VCaP (cell line): Measurements from ENCODE around the gene RABGEF1.
A peak's percentile ranks its signal among the peaks of the same experiment; 100 is the strongest.
"Not testable (repeated sequence)": the region's sequence is repeated elsewhere in the genome, so short reads cannot be mapped to it uniquely, and the experiment has no call there.

Source experiments
- H3K27ac ChIP-seq: fragments of 450-650 bp; 2 replicates; pipeline ENCODE4 v1.5.1; 2017
- CTCF ChIP-seq: fragments of 450-650 bp; conservative IDR thresholded peaks from 2 replicates; pipeline ENCODE4 v1.5.1; 2017; ENCODE audit warnings: mild to moderate bottlenecking, moderate library complexity

RABGEF1 gene

GRCh38 chr7:66807736-66808135, 67.2 kb downstream of the RABGEF1 start:
- H3K27ac ChIP-seq, result no peak overlapping the region
- no peak for TF ChIP-seq CTCF

- H3K27ac ChIP-seq, result no peak overlapping the region
- TF ChIP-seq CTCF, result no peak
Observed at GRCh38 chr7:66810716-66811115, 70.2 kb downstream of the RABGEF1 start.

GRCh38 chr7:66815186-66815875, 74.8 kb downstream of the RABGEF1 start:
- not testable (repeated sequence) for H3K27ac ChIP-seq

GRCh38 chr7:66815951-66816350, 75.4 kb downstream of the RABGEF1 start:
- TF ChIP-seq CTCF, result no peak

GRCh38 chr7:66816658-66817057, 76.1 kb downstream of the RABGEF1 start:
- not testable (repeated sequence) for H3K27ac ChIP-seq

More at GRCh38 chr7:66815951-66816350, 75.4 kb downstream of the RABGEF1 start:
- H3K27ac ChIP-seq, result no peak overlapping the region

- not testable (repeated sequence) for H3K27ac ChIP-seq
Observed at GRCh38 chr7:66817208-66817795, 76.8 kb downstream of the RABGEF1 start.

- not testable (repeated sequence) for H3K27ac ChIP-seq
Observed at GRCh38 chr7:66817956-66818355, 77.4 kb downstream of the RABGEF1 start.

GRCh38 chr7:66824041-66824440, 83.5 kb downstream of the RABGEF1 start:
- TF ChIP-seq CTCF, result no peak
- H3K27ac ChIP-seq, result no peak overlapping the region

GRCh38 chr7:66825538-66825937, 85.0 kb downstream of the RABGEF1 start:
- TF ChIP-seq CTCF, result peak; percentile 31
- not testable (repeated sequence) for H3K27ac ChIP-seq

- TF ChIP-seq CTCF, result no peak
- H3K27ac ChIP-seq, result no peak overlapping the region
Observed at GRCh38 chr7:66826649-66827048, 86.1 kb downstream of the RABGEF1 start.

GRCh38 chr7:66830976-66831375, 90.4 kb downstream of the RABGEF1 start:
- not testable (repeated sequence) for H3K27ac ChIP-seq
